Glutamatergic neuron (in vitro differentiated cells): ENCODE measurements around the gene FGGY. TPM values are rescaled to one million over a fixed set of nuclear protein-coding genes. Genes with fewer than 3 reads are reported as not detected.

Experiments
- DNase-seq: peaks from one replicate; pipeline ENCODE4 v3.0.0; 2022
- H3K27ac Mint-ChIP-seq: one replicate; pipeline ENCODE4 v1.8.0; 2020; ENCODE audit warnings: mild to moderate bottlenecking, mixed read lengths, inconsistent platforms; ENCODE audit not compliant: unreplicated experiment
- H3K27me3 Mint-ChIP-seq: one replicate; pipeline ENCODE4 v1.8.0; 2020; ENCODE audit warnings: mild to moderate bottlenecking, moderate library complexity, mixed read lengths, inconsistent platforms; ENCODE audit not compliant: unreplicated experiment
- H3K36me3 Mint-ChIP-seq: one replicate; pipeline ENCODE4 v1.8.0; 2020; ENCODE audit warnings: mild to moderate bottlenecking, mixed read lengths, inconsistent platforms; ENCODE audit not compliant: unreplicated experiment
- H3K4me1 Mint-ChIP-seq: one replicate; pipeline ENCODE4 v1.8.0; 2020; ENCODE audit warnings: mild to moderate bottlenecking, low read depth, mixed read lengths, inconsistent platforms; ENCODE audit not compliant: unreplicated experiment
- H3K4me3 Mint-ChIP-seq: one replicate; pipeline ENCODE4 v1.8.0; 2020; ENCODE audit warnings: mild to moderate bottlenecking, mixed read lengths, inconsistent platforms; ENCODE audit not compliant: unreplicated experiment
- H3K9me3 Mint-ChIP-seq: one replicate; pipeline ENCODE4 v1.8.0; 2020; ENCODE audit warnings: mild to moderate bottlenecking, moderate library complexity, mixed read lengths, inconsistent platforms; ENCODE audit not compliant: unreplicated experiment
- CTCF ChIP-seq: fragments of 200-600 bp; sonication (generic); IDR thresholded peaks from one replicate; pipeline ENCODE4 v1.5.0; 2021; ENCODE audit not compliant: partially characterized antibody, unreplicated experiment
- total RNA-seq: library from RNA; stranded (reverse); fragmentation: NEBNext Ultra II Directional; extraction: Animal tissue kit (Norgen Biotek cat#: 25700); gene quantifications from one replicate; pipeline ENCODE4 v1.2.1, GENCODE V29; 2021; ENCODE audit not compliant: unreplicated experiment

FGGY gene
- total RNA-seq, 1 donor from 2014 or later: 11.6 TPM

- no peak for TF ChIP-seq CTCF
- no peak for DNase-seq
- no peaks in the 10 kb centered on the region for H3K36me3 Mint-ChIP-seq
- H3K27me3 Mint-ChIP-seq: no peaks in the 10 kb centered on the region
- no peak overlapping the region for H3K27ac Mint-ChIP-seq
- no peaks in the 10 kb centered on the region for H3K9me3 Mint-ChIP-seq
- no peak overlapping the region for H3K4me3 Mint-ChIP-seq
- peaks cover 2% of the 10 kb centered on the region for H3K4me1 Mint-ChIP-seq
Measured at GRCh38 chr1:59568158-59568935, 271.5 kb downstream of the FGGY start.

DNA sequence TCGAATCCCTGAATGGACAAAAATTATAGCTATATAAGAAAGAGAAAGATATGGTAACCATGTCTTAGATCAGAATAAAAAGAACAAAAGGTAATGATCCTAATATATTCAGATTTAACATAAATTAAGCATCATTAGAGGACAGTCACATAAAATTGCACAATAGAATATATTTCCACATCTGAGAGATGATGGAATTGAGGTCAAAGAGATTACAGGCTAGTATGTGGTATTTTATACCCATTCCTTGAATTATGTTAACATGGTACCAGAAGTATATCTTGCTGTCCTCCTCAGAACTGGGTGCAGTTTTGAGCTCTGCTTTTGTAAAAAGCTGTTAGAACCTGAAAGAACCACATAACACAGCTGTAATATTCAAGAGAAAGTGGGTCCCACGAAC, 272.3 kb downstream of the FGGY start:
- TF ChIP-seq CTCF: no peak
- no peaks in the 10 kb centered on the region for H3K9me3 Mint-ChIP-seq
- H3K4me3 Mint-ChIP-seq: no peak overlapping the region
- H3K27me3 Mint-ChIP-seq: no peaks in the 10 kb centered on the region
- H3K4me1 Mint-ChIP-seq: no peaks in the 10 kb centered on the region
- no peak overlapping the region for H3K27ac Mint-ChIP-seq
- no peak for DNase-seq
- H3K36me3 Mint-ChIP-seq: peaks cover 5% of the 10 kb centered on the region

GRCh38 chr1:59570524-59570923, 273.6 kb downstream of the FGGY start:
- TF ChIP-seq CTCF: no peak
- Mint-ChIP-seq H3K36me3 (peaks cover 6% of the 10 kb centered on the region), H3K9me3 (no peaks in the 10 kb centered on the region), H3K27me3 (no peaks in the 10 kb centered on the region), H3K4me1 (no peaks in the 10 kb centered on the region), H3K4me3 (no peak overlapping the region), H3K27ac (no peak overlapping the region)
- no peak for DNase-seq

DNA sequence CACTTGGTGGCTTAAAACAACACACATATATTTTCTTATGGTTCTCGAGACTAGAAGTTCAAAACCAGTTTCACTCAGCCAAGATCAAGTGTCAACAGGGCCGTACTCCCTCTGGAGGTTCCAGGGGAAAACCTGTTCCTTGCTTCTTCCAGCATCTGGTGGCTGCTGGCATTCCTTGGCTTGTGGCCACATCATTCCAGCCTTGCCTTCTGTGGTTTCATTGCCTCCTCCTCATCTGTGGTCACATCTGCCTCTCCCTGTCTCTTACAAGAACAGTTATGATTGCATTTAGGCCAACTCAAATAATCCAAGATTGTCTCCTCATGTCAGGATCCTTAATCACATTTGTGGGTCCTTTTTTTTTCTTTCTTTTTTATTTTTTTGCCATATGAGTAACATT, 277.2 kb downstream of the FGGY start:
- TF ChIP-seq CTCF: no peak
- H3K36me3 Mint-ChIP-seq: peaks cover 6% of the 10 kb centered on the region
- DNase-seq: no peak
- H3K4me3 Mint-ChIP-seq: no peak overlapping the region
- no peaks in the 10 kb centered on the region for H3K9me3 Mint-ChIP-seq
- no peak overlapping the region for H3K27ac Mint-ChIP-seq
- no peaks in the 10 kb centered on the region for H3K4me1 Mint-ChIP-seq
- peaks cover 2% of the 10 kb centered on the region for H3K27me3 Mint-ChIP-seq

DNA sequence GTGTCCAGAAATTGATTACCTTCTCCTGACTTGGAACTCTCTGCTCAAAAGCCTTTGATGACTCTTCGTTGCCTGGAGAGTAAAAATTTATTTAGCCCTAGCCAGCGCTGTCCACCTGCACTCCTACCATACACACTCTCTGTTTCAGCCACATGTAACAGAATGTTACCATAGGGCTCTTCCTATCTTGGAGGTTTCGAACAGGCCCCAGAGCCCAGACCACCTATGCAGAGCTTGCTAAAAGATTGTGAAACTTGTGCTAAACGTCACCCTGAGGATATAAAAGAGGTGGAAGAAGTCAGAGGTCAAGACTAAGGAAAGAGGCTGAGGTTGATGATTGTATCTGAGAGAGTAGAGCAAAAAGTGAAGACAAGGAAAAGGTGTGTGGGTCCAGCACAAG, 280.9 kb downstream of the FGGY start:
- Mint-ChIP-seq H3K4me3 (no peak overlapping the region), H3K9me3 (no peaks in the 10 kb centered on the region), H3K36me3 (peaks cover 6% of the 10 kb centered on the region), H3K4me1 (no peaks in the 10 kb centered on the region), H3K27me3 (peaks cover 2% of the 10 kb centered on the region), H3K27ac (no peak overlapping the region)
- DNase-seq: no peak
- no peak for TF ChIP-seq CTCF
